HepG2 (cell line): ENCODE measurements around the gene ZMYND8. TPM values are rescaled to one million over a fixed set of nuclear protein-coding genes. Genes with fewer than 3 reads are reported as not detected.

ENCODE experiments used
- FOXO1 ChIP-seq: sonication (generic); formaldehyde crosslinking; IDR thresholded peaks from 2 replicates; pipeline ENCODE4 v1.4.0; 2020; ENCODE audit warnings: missing genetic modification reagents
- HHEX ChIP-seq: IDR thresholded peaks from 2 replicates; pipeline ENCODE4 v1.6.1; 2016; ENCODE audit warnings: control low read depth
- KAT2B ChIP-seq: fragments of 150-350 bp; IDR thresholded peaks from 2 replicates; pipeline ENCODE4 v1.6.1; 2014; ENCODE audit warnings: low read depth, low read length, borderline replicate concordance
- MTA1 ChIP-seq: sonication (generic); formaldehyde crosslinking; IDR thresholded peaks from 2 replicates; pipeline ENCODE4 v1.4.0; 2020; ENCODE audit warnings: missing genetic modification reagents, mild to moderate bottlenecking, borderline replicate concordance
- NFE2 ChIP-seq: sonication (generic); formaldehyde crosslinking; IDR thresholded peaks from 2 replicates; pipeline ENCODE4 v1.4.0; 2020; ENCODE audit warnings: missing genetic modification reagents
- NFYB ChIP-seq: sonication (generic); formaldehyde crosslinking; IDR thresholded peaks from 2 replicates; pipeline ENCODE4 v1.4.0; 2020; ENCODE audit warnings: missing genetic modification reagents
- PAX8 ChIP-seq: sonication (generic); formaldehyde crosslinking; IDR thresholded peaks from 2 replicates; pipeline ENCODE4 v1.8.0; 2022; ENCODE audit warnings: mild to moderate bottlenecking, missing genetic modification reagents, borderline replicate concordance
- SALL2 ChIP-seq: sonication (generic); formaldehyde crosslinking; IDR thresholded peaks from 2 replicates; pipeline ENCODE4 v1.8.1; 2023; ENCODE audit warnings: mild to moderate bottlenecking, missing genetic modification reagents, inconsistent platforms
- SAP130 ChIP-seq: IDR thresholded peaks from 2 replicates; pipeline ENCODE4 v1.6.1; 2016; ENCODE audit warnings: low read depth
- SOX6 ChIP-seq, 2 experiments: fragments of 450-650 bp in 1 of 2; sonication (generic) in 1 of 2; formaldehyde crosslinking in 1 of 2; IDR thresholded peaks; 2 replicates each; pipeline versions ENCODE4 v1.4.0 to v1.6.1; 2017 to 2020; ENCODE audit warnings: antibody characterized with exemption in 1 of 2, mild to moderate bottlenecking in 1 of 2, missing genetic modification reagents in 1 of 2
- U2AF1 ChIP-seq: fragments of 200-400 bp; formaldehyde crosslinking; optimal IDR thresholded peaks from 2 replicates; pipeline ENCODE3; 2017; ENCODE audit warnings: mild to moderate bottlenecking, low read depth, low read length
- YY1 ChIP-seq: IDR thresholded peaks from 2 replicates; pipeline ENCODE4 v1.6.1; 2011; ENCODE audit warnings: low read length, low read depth, moderate library complexity, mild to moderate bottlenecking; ENCODE audit not compliant: insufficient read depth, insufficient replicate concordance
- ZBTB3 ChIP-seq: sonication (generic); formaldehyde crosslinking; IDR thresholded peaks from 2 replicates; pipeline ENCODE4 v1.4.0; 2020; ENCODE audit warnings: low read depth, mild to moderate bottlenecking, moderate library complexity, missing genetic modification reagents, borderline replicate concordance
- ZFP82 ChIP-seq: sonication (generic); formaldehyde crosslinking; IDR thresholded peaks from 2 replicates; pipeline ENCODE4 v1.5.1; 2020; ENCODE audit warnings: mild to moderate bottlenecking, missing genetic modification reagents, borderline replicate concordance
- ZIK1 ChIP-seq: sonication (generic); formaldehyde crosslinking; IDR thresholded peaks from 2 replicates; pipeline ENCODE4 v1.5.0; 2020; ENCODE audit warnings: mild to moderate bottlenecking, low read depth, missing genetic modification reagents, borderline replicate concordance
- ZNF136 ChIP-seq: sonication (generic); formaldehyde crosslinking; IDR thresholded peaks from 2 replicates; pipeline ENCODE4 v1.8.1; 2022; ENCODE audit warnings: low read depth, mild to moderate bottlenecking, moderate library complexity, missing genetic modification reagents
- ZNF558 ChIP-seq: sonication (generic); formaldehyde crosslinking; IDR thresholded peaks from 2 replicates; pipeline ENCODE4 v1.9.0; 2022; ENCODE audit warnings: mild to moderate bottlenecking, missing genetic modification reagents, borderline replicate concordance
- ZNF629 ChIP-seq: sonication (generic); formaldehyde crosslinking; conservative IDR thresholded peaks from 2 replicates; pipeline ENCODE4 v1.5.0; 2020; ENCODE audit warnings: missing genetic modification reagents
- ZNF652 ChIP-seq: IDR thresholded peaks from 2 replicates; pipeline ENCODE4 v1.6.1; 2016; ENCODE audit warnings: low read depth, borderline replicate concordance
- ZNF709 ChIP-seq: sonication (generic); formaldehyde crosslinking; IDR thresholded peaks from 2 replicates; pipeline ENCODE4 v1.5.0; 2020; ENCODE audit warnings: mild to moderate bottlenecking, missing genetic modification reagents
- ZNF720 ChIP-seq: sonication (generic); formaldehyde crosslinking; IDR thresholded peaks from 2 replicates; pipeline ENCODE4 v1.4.0; 2020; ENCODE audit warnings: missing genetic modification reagents
- ZNF761 ChIP-seq: sonication (generic); formaldehyde crosslinking; conservative IDR thresholded peaks from 2 replicates; pipeline ENCODE4 v1.4.0; 2020; ENCODE audit warnings: mild to moderate bottlenecking, missing genetic modification reagents
- ZNF816 ChIP-seq: sonication (generic); formaldehyde crosslinking; IDR thresholded peaks from 2 replicates; pipeline ENCODE4 v1.8.0; 2022; ENCODE audit warnings: missing genetic modification reagents, mild to moderate bottlenecking, borderline replicate concordance
- polyA plus RNA-seq, 8 experiments: library from polyadenylated mRNA; depleted of rRNA in 3 of 8; stranded (reverse) in 7 of 8; unstranded in 1 of 8; fragments of >200 nt; fragmentation: Illumina TruSeq in 4 of 8; extraction: Trizol in 4 of 8; gene quantifications; 2 replicates each; pipeline versions ENCODE4 v1.2.1 to v1.2.3, GENCODE V29; 2011 to 2016; ENCODE audit warnings: low read depth in 4 of 8, missing spikeins in 1 of 8, mixed read lengths in 1 of 8; ENCODE audit not compliant: insufficient read depth in 1 of 8
- total RNA-seq, 5 experiments: library from RNA; depleted of rRNA; stranded (reverse); fragments of >200 nt; fragmentation: Illumina TruSeq; extraction: Trizol; gene quantifications; 2 replicates each; pipeline ENCODE4 v1.2.3, GENCODE V29; 2016; ENCODE audit warnings: low read depth in 1 of 5
- TF ChIP-seq, protein P1 (sequence below): sonication (generic); formaldehyde crosslinking; IDR thresholded peaks from 2 replicates; pipeline ENCODE4 v1.4.0; 2020; ENCODE audit warnings: missing genetic modification reagents
- TF ChIP-seq, protein P2 (sequence below): sonication (generic); formaldehyde crosslinking; IDR thresholded peaks from 2 replicates; pipeline ENCODE4 v1.4.0; 2020; ENCODE audit warnings: mild to moderate bottlenecking, missing genetic modification reagents
- TF ChIP-seq, protein P3 (sequence below): IDR thresholded peaks from 2 replicates; pipeline ENCODE4 v1.6.1; 2018; ENCODE audit warnings: missing genetic modification reagents, mild to moderate bottlenecking, missing compliant biosample characterization
- TF ChIP-seq, protein P4 (sequence below): sonication (generic); formaldehyde crosslinking; conservative IDR thresholded peaks from 2 replicates; pipeline ENCODE4 v1.4.0; 2020; ENCODE audit warnings: missing genetic modification reagents

ZMYND8 gene
- total and polyA plus RNA-seq, 2 of the 13 experiments (the other 11 are each of a cell fraction or from before 2014, with no cell fraction given), result 53.9 to 84.7 TPM

DNA sequence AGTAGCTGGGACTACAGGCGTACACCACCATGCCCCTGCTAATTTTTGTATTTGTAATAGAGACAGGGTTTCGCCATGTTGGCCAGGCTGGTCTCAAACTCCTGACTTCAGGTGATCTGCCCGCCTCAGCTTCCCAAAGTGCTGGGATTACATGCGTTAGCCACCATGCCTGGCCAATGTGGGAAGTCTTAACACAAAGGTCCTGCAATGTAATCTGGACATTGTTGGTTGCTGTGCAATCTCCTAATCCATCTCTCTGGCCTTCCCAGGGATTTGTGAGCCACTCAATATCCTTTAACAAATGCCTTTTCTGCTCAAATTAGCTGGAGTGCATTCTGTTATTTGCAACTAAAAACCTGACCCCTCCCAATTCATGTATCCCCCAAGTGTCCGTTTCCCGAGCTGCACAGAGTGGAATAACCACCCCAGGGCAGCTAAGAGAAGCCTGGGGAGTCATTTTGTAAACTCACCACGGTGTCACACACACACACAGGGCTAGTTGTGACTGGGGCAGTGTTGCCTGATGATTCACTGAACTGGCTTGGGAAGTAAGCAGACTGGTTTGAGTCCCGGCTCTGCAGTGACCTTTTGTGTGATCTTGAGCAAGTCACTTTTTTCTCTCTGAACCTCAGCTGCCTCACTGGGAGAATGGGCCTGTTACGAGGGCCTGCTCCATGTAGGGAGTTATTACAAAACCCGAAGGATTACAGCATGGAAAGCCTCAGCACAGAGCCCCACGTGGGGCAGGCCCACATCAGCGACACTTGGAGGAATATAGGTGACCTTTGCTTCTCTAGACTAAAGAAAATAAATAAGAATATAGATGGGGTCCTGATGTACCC lies 152.3 kb downstream of the ZMYND8 start (continued):
- TF ChIP-seq, protein P1, sequence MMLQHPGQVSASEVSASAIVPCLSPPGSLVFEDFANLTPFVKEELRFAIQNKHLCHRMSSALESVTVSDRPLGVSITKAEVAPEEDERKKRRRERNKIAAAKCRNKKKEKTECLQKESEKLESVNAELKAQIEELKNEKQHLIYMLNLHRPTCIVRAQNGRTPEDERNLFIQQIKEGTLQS (CRISPR knock-in tag), result no peak
- TF ChIP-seq SAP130 (CRISPR knock-in tag) (no peak), PAX8 (no peak), HHEX (CRISPR knock-in tag) (no peak), ZBTB3 (no peak), ZFP82 (CRISPR knock-in tag) (no peak), FOXO1 (no peak), ZNF629 (CRISPR knock-in tag) (peak; percentile 53; the same call in 1 of the 2 replicates), ZNF136 (CRISPR knock-in tag) (no peak), KAT2B (no peak), ZNF652 (CRISPR knock-in tag) (no peak), U2AF1 (peak; percentile 21), ZNF761 (0 out of 2 replicates have a peak, but pooled peaks have one; percentile 23), ZIK1 (CRISPR knock-in tag) (no peak), SOX6 (IDR thresholded peaks at IDR 0.05) (no peak), SOX6 (CRISPR knock-in tag; IDR thresholded peaks at IDR 0.05) (no peak), NFE2 (CRISPR knock-in tag) (0 out of 2 replicates have a peak, but pooled peaks have one; percentile 31), ZNF558 (no peak), ZNF720 (CRISPR knock-in tag) (no peak), YY1 (no peak), ZNF709 (CRISPR knock-in tag) (no peak), NFYB (CRISPR knock-in tag) (no peak), SALL2 (CRISPR knock-in tag) (no peak), MTA1 (0 out of 2 replicates have a peak, but pooled peaks have one; percentile 5), ZNF816 (CRISPR knock-in tag) (no peak)
- TF ChIP-seq, protein P2, sequence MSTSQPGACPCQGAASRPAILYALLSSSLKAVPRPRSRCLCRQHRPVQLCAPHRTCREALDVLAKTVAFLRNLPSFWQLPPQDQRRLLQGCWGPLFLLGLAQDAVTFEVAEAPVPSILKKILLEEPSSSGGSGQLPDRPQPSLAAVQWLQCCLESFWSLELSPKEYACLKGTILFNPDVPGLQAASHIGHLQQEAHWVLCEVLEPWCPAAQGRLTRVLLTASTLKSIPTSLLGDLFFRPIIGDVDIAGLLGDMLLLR (CRISPR knock-in tag), result no peak
- TF ChIP-seq, protein P3, sequence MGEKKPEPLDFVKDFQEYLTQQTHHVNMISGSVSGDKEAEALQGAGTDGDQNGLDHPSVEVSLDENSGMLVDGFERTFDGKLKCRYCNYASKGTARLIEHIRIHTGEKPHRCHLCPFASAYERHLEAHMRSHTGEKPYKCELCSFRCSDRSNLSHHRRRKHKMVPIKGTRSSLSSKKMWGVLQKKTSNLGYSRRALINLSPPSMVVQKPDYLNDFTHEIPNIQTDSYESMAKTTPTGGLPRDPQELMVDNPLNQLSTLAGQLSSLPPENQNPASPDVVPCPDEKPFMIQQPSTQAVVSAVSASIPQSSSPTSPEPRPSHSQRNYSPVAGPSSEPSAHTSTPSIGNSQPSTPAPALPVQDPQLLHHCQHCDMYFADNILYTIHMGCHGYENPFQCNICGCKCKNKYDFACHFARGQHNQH, result no peak
- TF ChIP-seq, protein P4, sequence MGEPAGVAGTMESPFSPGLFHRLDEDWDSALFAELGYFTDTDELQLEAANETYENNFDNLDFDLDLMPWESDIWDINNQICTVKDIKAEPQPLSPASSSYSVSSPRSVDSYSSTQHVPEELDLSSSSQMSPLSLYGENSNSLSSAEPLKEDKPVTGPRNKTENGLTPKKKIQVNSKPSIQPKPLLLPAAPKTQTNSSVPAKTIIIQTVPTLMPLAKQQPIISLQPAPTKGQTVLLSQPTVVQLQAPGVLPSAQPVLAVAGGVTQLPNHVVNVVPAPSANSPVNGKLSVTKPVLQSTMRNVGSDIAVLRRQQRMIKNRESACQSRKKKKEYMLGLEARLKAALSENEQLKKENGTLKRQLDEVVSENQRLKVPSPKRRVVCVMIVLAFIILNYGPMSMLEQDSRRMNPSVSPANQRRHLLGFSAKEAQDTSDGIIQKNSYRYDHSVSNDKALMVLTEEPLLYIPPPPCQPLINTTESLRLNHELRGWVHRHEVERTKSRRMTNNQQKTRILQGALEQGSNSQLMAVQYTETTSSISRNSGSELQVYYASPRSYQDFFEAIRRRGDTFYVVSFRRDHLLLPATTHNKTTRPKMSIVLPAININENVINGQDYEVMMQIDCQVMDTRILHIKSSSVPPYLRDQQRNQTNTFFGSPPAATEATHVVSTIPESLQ (CRISPR knock-in tag), result no peak
